H1 (cell line): ENCODE measurements around the gene GFY.

Experiments
- ASH2L ChIP-seq: fragments of 200-600, 300-600 bp; sonication (generic); IDR thresholded peaks from one replicate; pipeline ENCODE4 v1.7.1; 2017; ENCODE audit warnings: low read length
- CREB1 ChIP-seq: IDR thresholded peaks from 2 replicates; pipeline ENCODE4 v1.6.1; 2012; ENCODE audit warnings: inconsistent platforms
- CTCF ChIP-seq, 3 experiments: IDR thresholded peaks; 1 replicate in 2 of 3; 2 replicates in 1 of 3; pipeline versions ENCODE4 v1.5.1 to v1.6.1; 2011; ENCODE audit warnings: low read length in 3 of 3, mild to moderate bottlenecking in 3 of 3, inconsistent platforms in 2 of 3, low read depth in 1 of 3, moderate library complexity in 1 of 3; ENCODE audit not compliant: insufficient read depth in 1 of 3; ENCODE audit errors: control extremely low read depth in 1 of 3
- EZH2 ChIP-seq: fragments of 200-600 bp; sonication (generic); IDR thresholded peaks from 2 replicates; pipeline ENCODE4 v1.7.1; 2012; ENCODE audit warnings: low read depth, mild to moderate bottlenecking, moderate library complexity, low read length, inconsistent platforms; ENCODE audit not compliant: severe bottlenecking
- HDAC2 ChIP-seq, 2 experiments: fragments of 300-600 bp in 1 of 2; sonication (generic) in 1 of 2; IDR thresholded peaks; 2 replicates each; pipeline ENCODE4 v1.6.1; 2011 to 2012; ENCODE audit warnings: low read depth in 2 of 2, low read length in 2 of 2, mild to moderate bottlenecking in 2 of 2, moderate library complexity in 2 of 2, borderline replicate concordance in 1 of 2, inconsistent platforms in 1 of 2
- JUND ChIP-seq: IDR thresholded peaks from 2 replicates; pipeline ENCODE4 v1.6.1; 2011; ENCODE audit warnings: mild to moderate bottlenecking, improper control_type of control experiment, low read length
- NANOG ChIP-seq: IDR thresholded peaks from 2 replicates; pipeline ENCODE4 v1.6.1; 2011; ENCODE audit warnings: low read length, low read depth, mild to moderate bottlenecking, inconsistent platforms; ENCODE audit not compliant: insufficient read depth, poor library complexity, severe bottlenecking
- POLR2A ChIP-seq, 2 experiments: IDR thresholded peaks; 1 replicate in 1 of 2; 2 replicates in 1 of 2; pipeline ENCODE4 v1.6.1; 2011; ENCODE audit warnings: low read depth in 2 of 2, low read length in 2 of 2, mild to moderate bottlenecking in 2 of 2; ENCODE audit errors: control extremely low read depth in 1 of 2
- SIN3A ChIP-seq, 2 experiments: IDR thresholded peaks in 1 of 2; conservative IDR thresholded peaks in 1 of 2; 2 replicates each; pipeline ENCODE4 v1.6.1; 2011 to 2012; ENCODE audit warnings: low read length in 2 of 2, improper control_type of control experiment in 1 of 2, low read depth in 1 of 2, mild to moderate bottlenecking in 1 of 2
- SP1 ChIP-seq: IDR thresholded peaks from 2 replicates; pipeline ENCODE4 v1.6.1; 2011; ENCODE audit warnings: low read depth, low read length
- SRF ChIP-seq: IDR thresholded peaks from 2 replicates; pipeline ENCODE4 v1.6.1; 2011; ENCODE audit warnings: mild to moderate bottlenecking, low read depth, low read length, moderate library complexity
- TAF1 ChIP-seq: IDR thresholded peaks from 2 replicates; pipeline ENCODE4 v1.6.1; 2011; ENCODE audit warnings: mild to moderate bottlenecking, low read depth, low read length
- ZNF274 ChIP-seq: IDR thresholded peaks from 2 replicates; pipeline ENCODE4 v1.7.0; 2012; ENCODE audit warnings: low read length, borderline replicate concordance; ENCODE audit errors: extremely low read depth

GRCh38 chr19:49475995-49476880, 51.0 kb downstream of the GFY start:
- TF ChIP-seq NANOG (no peak), CTCF (IDR thresholded peaks at IDR 0.05; ENCODE audit: control extremely low read depth in 1 of 3, insufficient read depth in 1 of 3, low read depth in 1 of 3, low read length in 3 of 3) (peak; percentile 77 to 87 (median 82)), CREB1 (no peak), SIN3A (conservative IDR thresholded peaks at IDR 0.05 in 1 of 2, IDR thresholded peaks at IDR 0.05 in 1 of 2; ENCODE audit: low read depth in 1 of 2, low read length in 2 of 2) (no peak), EZH2 (no peak), JUND (no peak), ASH2L (no peak), TAF1 (no peak), SRF (no peak), HDAC2 (IDR thresholded peaks at IDR 0.05; ENCODE audit: borderline replicate concordance in 1 of 2, low read depth in 2 of 2, low read length in 2 of 2) (no peak), ZNF274 (no peak), SP1 (peak; percentile 20; the same call in 1 of the 2 replicates), POLR2A (IDR thresholded peaks at IDR 0.05; ENCODE audit: control extremely low read depth in 1 of 2, low read depth in 2 of 2, low read length in 2 of 2) (no peak)
